HFF-Myc (cell line): ENCODE results near the gene ZSCAN10.

Experiments
- DNase-seq: peaks from one replicate; pipeline ENCODE4 v3.0.0-alpha.2; 2011; ENCODE audit warnings: low read depth; ENCODE audit errors: extremely low read depth
- H3K4me3 ChIP-seq: replicated peaks from 2 replicates; pipeline ENCODE4 v1.5.1; 2011; ENCODE audit warnings: low read depth, mild to moderate bottlenecking, control low read depth, low read length
- CTCF ChIP-seq: IDR thresholded peaks from 2 replicates; pipeline ENCODE4 v1.5.1; 2012; ENCODE audit warnings: mild to moderate bottlenecking, low read depth, low read length, control low read depth; ENCODE audit errors: missing control alignments

Gene ZSCAN10

GRCh38 chr16:3099395-3099731, 269 bp upstream of the ZSCAN10 start:
- H3K4me3 ChIP-seq = no peak overlapping the region
- TF ChIP-seq CTCF = no peak

GRCh38 chr16:3097266-3097665, 1.8 kb downstream of the ZSCAN10 start:
- H3K4me3 ChIP-seq = no peak overlapping the region
- DNase-seq = no peak
- TF ChIP-seq CTCF = no peak

More at GRCh38 chr16:3099395-3099731, 269 bp upstream of the ZSCAN10 start:
- DNase-seq = no peak

- no peak for DNase-seq
- H3K4me3 ChIP-seq = no peak overlapping the region
- TF ChIP-seq CTCF = no peak
Measured at GRCh38 chr16:3096362-3096761, 2.7 kb downstream of the ZSCAN10 start.

- no peak overlapping the region for H3K4me3 ChIP-seq
- no peak for TF ChIP-seq CTCF
- no peak for DNase-seq
Measured at GRCh38 chr16:3095869-3096268, 3.2 kb downstream of the ZSCAN10 start.

GRCh38 chr16:3094289-3095027, 4.6 kb downstream of the ZSCAN10 start:
- DNase-seq = no peak
- peak; percentile 64 for TF ChIP-seq CTCF

GRCh38 chr16:3092501-3092941, 6.6 kb downstream of the ZSCAN10 start:
- no peak overlapping the region for H3K4me3 ChIP-seq
- TF ChIP-seq CTCF = no peak
- DNase-seq = no peak

More at GRCh38 chr16:3094289-3095027, 4.6 kb downstream of the ZSCAN10 start:
- H3K4me3 ChIP-seq = no peak overlapping the region

- TF ChIP-seq CTCF = no peak
- no peak overlapping the region for H3K4me3 ChIP-seq
- no peak for DNase-seq
Measured at GRCh38 chr16:3091551-3091950, 7.5 kb downstream of the ZSCAN10 start.
